NCI-H128 (cell line): Measurements from ENCODE around the gene COQ8A.
A peak's percentile ranks its signal among the peaks of the same experiment; 100 is the strongest.
"Not testable (repeated sequence)": the region's sequence is repeated elsewhere in the genome, so short reads cannot be mapped to it uniquely, and the experiment has no call there.

Experiments used
- DNase-seq: peaks from one replicate; lab custom pipeline; 2025; ENCODE audit not compliant: unreplicated experiment; lab: John Stamatoyannopoulos, UW

The COQ8A gene

DNA sequence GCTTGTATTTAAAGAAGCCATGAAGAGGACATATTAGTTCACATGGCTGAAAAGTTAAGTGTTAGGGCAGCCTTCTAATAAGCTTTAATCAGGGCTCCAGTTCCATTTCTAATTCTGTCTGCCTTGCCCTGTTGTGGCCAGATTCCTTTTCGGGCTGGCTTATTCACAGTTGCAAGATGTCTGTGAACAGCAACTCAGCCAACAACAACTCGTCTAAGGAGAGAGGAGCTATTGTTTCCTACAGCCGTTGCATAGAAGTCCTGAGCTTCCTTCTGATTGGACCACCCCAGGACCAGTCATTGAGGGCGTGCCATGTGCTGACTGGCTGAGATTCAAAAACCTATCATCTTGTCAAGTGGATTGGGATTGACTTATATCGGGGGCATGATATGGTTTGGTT, 18.6 kb upstream of the COQ8A start:
- DNase-seq, result no peak

DNA sequence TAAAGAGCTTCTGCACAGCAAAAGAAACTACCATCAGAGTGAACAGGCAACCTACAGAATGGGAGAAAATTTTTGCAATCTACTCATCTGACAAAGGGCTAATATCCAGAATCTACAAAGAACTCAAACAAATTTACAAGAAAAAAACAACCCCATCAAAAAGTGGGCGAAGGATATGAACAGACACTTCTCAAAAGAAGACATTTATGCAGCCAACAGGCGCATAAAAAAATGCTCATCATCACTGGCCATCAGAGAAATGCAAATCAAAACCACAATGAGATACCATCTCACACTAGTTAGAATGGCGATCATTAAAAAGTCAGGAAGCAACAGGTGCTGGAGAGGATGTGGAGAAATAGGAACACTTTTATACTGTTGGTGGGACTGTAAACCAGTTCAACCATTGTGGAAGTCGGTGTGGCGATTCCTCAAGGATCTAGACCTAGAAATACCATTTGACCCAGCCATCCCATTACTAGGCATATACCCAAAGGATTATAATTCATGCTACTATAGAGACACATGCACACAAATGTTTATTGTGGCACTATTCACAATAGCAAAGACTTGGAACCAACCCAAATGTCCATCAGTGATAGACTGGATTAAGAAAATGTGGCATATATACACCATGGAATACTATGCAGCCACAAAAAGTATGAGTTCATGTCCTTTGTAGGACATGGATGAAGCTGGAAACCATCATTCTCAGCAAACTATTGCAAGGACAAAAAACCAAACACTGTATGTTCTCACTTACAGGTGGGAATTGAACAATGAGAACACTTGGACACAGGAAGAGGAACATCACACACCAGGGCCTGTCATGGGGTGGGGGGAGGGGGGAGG, 10.6 kb upstream of the COQ8A start:
- not testable (repeated sequence) for DNase-seq

DNA sequence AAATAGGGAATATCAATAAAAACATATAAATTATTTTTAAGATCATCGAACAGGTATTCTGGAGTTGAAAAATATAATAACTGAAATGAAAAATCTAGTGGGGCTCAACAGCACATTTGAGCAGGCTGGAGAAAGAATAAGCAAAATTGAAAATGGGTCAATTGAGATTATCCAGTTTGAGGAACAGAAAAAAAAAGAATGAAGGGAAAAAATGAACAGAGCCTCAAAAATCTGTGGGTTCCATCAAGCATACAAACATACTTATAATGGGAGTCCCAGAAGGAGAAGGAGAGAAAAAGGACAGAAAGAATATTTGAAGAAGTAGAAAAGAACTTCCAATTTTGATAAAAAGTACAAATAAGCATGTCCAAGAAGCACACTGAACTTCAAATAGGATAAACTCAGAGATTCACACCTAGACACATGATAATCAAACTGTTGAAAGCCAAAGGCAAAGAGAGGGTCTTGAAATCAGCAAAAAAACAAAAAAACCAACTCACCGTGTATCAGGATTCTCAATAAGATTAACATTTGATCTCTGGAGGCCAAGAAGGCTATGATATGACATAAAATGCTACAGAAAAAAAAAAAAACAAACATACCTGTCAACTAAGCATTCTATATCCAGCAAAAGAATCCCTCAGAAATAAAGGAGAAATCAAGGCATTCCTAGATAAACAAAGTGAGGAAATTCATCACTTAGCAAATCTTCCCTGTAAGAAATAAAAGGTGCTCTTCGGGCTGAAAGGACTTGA, 5.4 kb upstream of the COQ8A start:
- no peak for DNase-seq

DNA sequence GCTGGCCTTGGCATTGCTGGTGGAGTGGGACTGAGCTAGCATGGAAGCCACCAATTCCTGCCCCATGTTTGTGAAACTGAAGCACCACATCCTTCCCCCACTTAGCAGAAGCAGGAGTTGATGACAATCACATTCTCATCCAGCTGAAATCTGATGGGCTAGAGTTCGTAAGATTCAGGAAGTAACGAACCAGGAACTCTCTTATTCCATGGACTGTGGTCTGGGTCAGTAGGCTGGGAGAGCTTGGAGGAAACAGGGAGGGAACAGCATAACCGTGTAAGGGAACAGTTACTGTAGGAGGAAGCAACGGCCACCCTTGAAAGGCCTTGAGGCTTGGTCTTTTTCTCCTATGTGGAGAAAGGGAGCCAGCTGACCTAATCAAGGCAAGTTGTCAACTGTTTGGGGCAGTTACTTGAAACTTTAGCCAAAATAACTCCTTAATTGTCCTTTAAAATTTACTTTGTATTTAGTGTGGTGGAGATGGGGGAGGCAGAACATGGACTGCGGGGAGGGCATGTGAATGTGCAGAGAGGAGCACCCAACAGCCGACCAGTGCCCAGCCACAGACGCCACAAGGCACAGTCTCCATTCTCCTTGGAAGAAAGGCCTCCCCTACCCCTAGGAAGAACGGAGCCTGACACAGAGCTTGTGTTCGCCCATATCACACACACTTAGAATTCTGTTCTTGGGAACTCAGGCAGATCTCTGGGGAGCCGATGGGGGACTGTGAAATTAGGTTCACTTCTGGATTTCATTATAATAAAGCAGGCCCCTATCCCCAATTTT, 2.0 kb upstream of the COQ8A start:
- no peak for DNase-seq

DNA sequence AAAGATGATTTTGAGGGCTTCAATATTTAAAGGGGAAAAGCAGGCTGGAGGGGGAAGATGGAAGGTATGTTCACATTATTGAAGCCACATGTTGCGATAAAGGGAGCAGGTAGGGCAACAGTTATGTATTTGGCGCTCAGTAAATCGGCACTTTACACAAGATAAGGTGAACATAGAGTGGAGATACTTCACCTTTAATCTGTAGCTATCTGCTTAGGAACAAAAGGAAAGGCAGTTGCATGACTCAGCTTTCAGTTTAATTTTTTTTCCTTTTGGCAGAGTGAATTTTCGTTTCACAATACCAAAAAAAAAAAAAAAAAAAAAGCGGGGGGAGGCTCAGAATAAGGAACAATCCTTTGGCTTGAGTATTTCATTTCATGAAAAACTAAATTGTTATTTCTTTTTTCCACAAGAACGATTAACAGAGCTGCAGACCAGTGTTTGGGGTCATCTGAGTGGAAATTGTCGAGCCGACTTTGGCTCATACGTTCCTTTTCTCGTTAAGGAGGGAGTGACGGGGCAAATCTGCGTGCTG, 1.1 kb upstream of the COQ8A start:
- DNase-seq, result no peak

DNA sequence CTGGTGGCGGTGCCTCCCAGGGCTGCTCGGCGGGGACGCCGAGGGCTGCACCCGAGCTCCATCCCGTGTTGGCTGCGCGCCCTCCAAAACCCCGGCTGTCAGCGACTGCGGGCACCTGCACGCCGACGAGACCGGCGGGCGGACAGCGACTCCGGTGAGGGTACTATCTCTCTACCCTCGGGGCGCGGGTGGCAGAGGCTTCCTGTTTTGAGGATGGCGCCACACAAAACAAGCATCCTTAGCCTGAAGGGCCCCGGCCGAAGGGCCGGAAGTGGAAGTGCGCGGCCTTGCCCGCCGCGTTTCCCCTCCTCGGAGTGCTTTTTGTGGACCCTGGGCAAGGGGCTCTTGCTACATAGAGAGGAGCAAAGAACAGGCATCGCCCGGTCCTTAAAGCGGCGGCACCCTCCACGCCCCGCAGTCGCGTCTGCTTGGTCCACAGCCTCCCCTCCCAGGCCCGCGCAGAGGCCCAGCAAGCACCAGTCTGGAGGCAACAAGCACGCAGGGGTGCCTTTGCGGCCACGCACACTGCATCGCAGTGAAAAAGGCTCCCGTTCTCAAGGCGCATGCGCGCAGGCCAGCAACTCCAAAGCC, 561 bp upstream of the COQ8A start:
- DNase-seq, result peak; percentile 58

DNA sequence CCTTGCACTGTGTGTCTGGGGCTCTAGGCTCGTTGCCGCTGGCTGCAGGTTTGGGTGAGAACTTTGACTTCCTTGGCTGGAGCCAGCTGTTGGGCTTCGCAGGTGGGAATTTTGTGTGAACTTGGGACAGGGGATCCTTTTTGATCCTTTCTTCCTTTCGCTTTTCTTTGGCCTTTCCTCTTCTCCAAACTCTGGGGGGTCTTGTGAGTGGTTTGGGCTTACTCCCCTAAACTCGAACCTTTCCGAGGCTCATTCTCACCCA, 643 bp downstream of the COQ8A start:
- DNase-seq, result no peak

DNA sequence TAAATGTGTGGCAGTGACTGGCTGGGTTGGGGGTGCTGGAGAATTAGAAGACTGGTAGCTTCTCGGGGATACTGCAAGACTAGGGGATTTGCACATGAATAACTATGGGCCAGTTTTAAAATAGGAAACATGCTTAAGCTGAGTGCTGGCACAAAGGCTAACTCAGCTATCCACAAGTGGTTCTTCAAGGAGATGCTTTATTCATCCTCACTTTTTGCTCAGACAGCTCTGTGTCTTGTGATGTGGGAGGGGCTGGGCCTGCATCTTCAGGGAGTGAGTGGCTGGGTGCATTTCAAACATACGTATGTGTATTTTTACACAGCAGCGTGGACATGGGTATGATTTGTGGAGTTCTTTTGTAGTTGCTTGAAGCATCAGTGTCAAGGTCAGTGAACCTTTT, 2.3 kb downstream of the COQ8A start:
- DNase-seq, result no peak

DNA sequence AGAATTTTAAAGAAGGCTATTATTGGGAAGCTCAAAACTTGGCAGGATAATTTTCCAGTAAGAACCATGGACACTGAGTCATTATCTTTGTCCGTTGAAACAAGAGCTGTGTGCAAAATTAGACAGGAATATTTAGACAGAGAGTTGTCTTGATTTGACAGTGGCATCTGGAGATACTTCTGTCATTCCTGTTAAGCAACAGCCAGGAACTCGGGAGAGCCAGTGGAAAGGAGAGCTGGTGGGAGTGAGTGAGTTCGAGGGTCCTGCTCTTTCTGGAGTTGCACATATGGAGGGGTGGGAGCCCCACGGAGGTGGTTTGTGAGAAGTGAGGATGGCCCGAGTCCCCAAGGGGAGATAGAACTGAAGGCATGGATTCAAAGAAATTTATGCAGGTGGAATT, 3.1 kb downstream of the COQ8A start:
- DNase-seq, result no peak

DNA sequence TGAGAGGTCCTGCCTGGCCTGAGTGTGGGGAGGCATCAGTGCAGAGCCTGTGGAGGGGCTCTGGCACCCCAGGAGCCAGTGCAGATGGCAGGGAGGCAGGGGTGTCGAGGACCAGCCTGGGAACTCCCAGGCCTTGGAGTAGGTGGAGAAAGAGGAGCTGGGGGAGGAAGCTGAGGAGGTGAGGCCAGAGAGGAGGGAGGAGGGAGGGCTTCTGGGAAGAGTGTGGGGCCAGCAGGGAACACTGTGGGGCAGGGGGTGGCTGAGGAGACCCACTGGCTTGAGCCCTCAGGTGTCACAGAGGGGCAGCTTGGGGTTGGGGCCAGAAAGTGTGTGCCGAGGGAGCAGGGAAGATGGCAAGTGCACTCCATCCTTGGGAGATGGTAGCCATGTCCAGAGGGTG, 3.8 kb downstream of the COQ8A start:
- DNase-seq, result no peak

DNA sequence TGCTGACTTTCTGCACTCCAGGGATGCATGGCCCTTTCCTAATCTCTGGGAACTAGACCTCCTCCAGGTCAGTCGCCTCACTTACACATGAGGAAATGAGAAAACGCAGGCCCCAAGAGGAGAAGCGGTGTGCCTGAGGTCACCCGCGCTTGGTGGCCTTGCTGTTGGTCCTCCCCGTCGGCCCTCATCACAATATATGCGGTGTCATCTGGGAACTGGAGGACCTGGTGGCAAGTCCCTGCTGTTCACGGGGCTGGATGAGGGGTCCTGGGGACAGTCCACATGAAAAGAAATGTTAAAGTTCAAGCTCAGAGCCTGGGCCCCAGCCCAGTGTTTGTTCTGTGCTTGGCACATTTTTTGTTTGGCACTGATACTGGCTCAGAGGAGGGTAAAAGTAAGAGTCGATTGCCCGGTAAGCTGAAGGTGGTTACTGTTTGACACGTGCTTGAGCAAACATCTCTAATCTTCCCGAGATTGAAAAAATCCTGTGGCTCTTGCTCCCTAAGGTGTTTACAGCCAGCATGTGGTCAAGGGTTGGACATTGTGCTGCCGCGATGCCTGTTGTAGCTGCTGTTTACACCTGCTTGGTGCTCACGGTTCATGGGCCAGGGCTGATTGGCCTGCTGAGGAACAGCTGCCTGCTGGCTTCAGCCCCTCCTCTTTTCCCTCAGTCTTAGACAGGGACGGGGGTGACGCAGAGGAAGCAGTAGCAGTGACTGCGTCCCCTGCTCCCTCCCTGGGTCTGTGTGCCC, 5.2 kb downstream of the COQ8A start:
- DNase-seq, result no peak

DNA sequence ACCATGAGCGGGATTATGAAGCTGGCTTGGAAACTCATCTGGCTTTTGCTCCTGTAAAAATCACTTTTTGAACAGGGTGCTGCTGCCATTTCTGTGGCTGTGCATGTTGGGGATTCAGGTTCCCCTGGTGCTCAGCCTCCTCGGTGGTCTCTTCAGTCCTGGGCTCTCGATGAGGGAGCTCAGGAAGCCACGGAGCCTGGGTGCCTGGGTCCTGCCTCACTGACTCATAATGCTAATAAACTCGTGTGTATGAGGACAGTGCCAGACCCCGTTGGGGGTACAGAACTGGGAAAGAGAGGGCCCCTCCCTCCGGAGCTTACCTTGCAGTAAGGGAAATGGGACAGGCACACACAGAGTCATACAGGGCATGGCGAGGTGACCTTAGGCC, 5.8 kb downstream of the COQ8A start:
- DNase-seq, result no peak

DNA sequence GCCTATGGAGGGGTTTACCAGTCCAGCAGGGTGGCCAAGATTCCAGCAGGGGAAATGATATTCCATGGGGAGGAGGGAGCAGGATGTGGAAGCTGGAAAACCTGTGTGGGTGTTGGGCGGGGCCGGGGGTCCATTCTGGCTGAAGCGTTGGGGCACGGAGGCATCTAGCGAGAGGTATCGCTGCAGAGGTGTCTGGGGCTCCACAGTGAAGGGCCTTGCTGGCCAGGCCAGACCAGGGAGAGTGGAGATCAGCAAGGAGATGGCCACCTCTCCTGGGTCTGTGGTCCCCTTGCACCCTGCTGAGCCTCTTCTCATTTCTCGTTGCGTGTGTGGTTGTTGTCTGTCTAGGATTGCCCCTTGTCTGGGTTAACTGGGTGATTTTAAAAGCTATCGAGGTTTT, 6.2 kb downstream of the COQ8A start:
- DNase-seq, result no peak

DNA sequence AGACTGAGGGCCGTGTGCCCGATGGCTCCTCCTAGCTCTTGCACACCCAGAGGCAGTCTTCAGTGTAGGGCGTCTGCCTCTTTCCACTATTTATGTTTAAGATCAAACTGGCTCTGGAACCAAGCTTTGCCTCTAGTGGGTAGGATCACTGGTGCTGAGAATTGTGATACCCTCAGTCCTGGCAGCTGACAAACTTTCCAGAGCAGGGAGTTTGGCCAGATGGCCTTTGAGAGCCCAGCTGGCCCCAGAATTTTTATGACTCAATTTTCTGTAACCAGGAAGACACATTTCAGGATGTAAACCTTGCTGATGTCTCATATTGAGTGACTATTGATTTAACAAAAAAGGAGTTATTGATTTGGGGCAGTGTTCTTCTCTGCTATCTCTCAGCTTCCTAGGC, 6.7 kb downstream of the COQ8A start:
- no peak for DNase-seq

DNA sequence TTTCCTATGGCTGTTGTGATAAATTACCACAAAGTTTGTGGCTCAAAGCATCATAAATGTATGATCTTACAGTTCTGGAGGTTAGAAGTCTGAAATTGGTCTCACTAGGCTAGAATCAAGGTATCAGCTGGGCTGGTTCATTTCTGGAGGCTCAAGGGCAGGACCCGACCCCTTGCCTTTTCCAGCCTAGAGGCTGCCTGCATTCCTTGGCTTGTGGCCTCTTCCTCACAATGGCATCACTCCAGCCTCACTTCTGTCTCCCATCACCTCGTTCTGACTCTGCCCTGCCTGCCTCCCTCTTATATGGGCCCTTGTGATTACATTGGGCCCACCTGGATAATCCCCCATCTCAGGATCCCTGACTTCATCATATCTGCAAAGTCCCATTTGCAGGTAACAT, 8.0 kb downstream of the COQ8A start:
- no peak for DNase-seq

DNA sequence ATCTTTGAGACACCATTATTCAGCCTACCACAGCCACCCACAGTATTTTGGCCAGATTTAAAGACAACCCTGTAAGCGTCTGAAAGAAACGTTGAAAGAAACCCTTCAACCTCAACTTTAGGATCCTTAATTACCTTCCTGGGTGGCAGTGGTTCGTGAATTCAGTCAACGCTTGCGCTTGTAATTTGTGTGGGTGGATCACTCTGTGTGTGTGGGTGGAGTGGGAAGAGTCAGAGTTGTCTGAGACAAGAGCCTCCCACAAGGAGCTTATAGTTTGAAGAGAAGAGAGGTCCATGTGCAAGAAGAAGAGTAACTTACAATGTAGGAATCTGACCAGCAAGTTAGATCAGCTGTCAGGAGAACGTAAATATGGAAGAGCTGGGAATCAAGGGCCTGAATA, 8.4 kb downstream of the COQ8A start:
- no peak for DNase-seq

DNA sequence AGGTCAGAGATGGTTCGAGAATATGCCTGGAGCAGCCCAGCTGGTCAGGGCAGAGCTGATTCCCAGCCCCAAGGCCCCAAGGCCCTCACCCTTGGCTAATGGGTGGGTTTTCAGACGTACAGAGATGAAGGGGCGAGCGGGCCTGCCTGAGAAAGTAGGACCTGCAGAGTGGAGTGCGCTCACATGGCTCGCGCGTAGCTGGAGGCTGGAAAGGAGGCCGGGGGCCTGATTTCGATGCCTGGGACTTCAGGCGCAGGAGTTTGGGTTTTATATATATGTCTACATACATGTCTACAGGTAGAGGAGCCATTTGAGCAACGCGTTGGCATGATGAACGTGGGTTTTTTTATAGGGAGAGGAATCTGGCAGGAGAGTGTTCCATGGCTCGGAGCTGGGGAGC, 8.9 kb downstream of the COQ8A start:
- DNase-seq, result no peak

DNA sequence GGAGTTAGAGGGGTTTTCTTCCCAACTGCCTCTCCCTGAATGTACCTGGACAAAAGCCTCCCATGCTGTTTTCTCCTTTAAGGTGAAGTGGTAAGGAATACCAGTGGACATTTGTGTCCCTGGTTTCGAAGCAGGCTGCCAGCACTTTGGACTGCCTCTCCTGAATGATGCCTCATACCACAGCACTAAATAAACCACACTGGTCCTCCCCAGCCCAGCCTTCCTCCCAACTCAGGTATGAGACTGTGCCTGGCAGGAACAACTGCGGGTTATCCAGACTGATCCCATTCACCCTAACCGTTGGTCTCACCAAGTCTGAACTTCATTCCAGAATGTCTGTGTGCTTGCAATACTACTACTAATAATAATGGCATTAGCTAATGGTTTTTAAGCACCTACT, 9.3 kb downstream of the COQ8A start:
- no peak for DNase-seq

DNA sequence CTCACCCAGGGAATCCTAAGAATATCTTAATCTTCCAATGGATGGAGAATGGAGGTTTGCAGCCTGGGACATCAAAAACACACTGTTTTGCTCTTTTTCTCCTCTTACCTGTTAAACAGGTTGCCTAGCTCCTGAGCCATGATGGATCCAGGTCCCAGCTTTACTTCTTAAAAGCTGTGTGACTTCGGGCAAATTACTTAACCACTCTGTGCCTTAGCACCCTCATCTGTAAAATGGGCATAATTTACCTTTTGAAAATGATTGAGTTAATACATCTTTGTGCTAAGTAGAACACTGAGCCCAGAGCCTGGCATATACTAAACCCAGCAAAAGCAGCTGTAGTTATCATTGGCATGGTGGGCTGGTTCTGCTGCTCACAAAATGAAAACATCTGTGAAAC, 10.2 kb downstream of the COQ8A start:
- no peak for DNase-seq

DNA sequence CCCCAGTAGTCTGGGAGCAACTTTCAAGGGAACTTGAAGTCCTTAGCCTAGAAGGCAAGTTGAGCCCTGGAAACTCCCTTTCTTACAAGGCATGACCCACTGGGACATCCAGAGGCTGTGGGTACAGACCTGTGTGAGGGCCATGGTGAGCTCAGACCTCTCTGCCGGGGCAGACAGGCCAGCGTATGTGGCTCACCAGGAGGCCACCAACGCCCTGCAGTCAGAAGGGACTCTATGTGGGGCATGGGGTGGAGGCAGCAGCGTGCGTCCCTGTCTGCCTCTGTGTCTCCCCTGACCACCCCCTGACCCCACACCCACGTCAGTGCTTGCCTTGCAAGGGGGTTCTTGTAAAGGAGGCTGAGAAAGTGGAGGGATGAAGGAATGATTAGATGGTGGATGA, 10.8 kb downstream of the COQ8A start:
- DNase-seq, result no peak
